ENCODE results near the gene NRAP. TPM values are rescaled to one million over a fixed set of nuclear protein-coding genes. Genes with fewer than 3 reads are reported as not detected.

The NRAP gene
- total and polyA plus RNA-seq, 2 donors (not counting 3 experiments of a cell fraction or from before 2014, with no cell fraction given) = not detected

DNA sequence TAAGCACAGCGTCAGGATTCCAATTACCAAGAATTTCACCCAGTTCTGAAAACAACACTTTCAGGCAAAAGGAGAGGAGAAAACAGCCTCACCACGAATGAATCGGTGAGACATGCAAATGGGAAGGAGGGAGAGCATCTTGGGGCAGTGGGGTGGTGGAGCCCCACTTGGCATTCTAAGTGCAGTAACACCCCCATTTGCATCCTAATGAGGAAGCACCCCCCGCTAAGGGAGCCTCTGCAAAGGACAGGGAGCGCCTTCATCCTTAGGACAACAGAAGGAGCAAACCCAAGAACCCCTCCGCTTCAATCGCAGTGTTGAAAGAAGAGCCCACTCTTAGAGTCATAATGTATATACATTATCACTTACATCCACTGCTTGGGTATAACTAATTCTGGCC, 46.8 kb downstream of the NRAP start:
- peaks cover 2 to 19% of the 10 kb centered on the region in 2 experiments for H3K27me3 ChIP-seq (ENCODE audit: control insufficient read depth in 2 of 2, insufficient read depth in 2 of 2, low read length in 2 of 2)
- BruUV-seq (replicated peaks) = no TSS peak
- FAIRE-seq = no peak

DNA sequence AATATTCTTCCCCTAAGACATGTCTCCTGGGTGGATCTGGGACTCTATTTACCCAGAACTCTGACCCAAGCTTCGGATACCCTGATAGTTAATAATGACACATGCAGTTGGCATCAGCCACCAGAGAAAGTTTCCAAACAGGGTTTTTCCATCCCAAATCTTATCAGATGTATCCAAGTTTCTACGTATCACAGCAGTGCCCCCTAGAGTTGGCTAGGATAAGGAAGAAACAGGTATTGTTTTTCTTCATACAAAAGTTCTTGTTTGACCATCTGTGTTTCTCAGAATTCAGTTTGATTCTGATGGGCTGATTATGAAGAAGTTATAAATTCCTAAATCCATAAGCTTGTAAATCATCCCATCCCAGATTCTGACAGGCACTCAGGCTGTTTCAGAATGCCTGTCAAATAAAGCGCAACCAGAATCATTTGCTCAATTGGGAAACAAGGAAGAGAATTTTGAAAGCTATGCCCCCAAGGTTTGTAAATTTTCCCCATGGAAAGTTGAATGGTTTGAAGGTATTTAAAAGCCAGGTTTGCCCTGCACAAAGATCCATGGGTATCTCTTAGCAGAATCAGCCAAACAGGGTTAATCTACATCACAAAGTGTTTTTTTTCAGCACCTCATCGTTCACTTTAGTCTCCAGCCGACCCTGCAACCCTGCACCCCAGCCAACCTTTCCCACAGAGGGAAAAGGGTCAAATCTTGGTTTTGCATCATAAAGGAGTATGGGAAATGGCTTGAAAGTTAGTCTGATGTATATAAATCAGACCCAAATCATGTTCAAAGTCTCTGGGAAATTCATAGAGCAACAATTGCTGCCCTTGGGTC, 47.4 kb downstream of the NRAP start:
- Histone ChIP-seq H3K36me3 (ENCODE audit: control insufficient read depth in 2 of 2, extremely low read depth in 1 of 2, insufficient read depth in 2 of 2, low read length in 2 of 2) (no peaks in the 10 kb centered on the region), H2AFZ (ENCODE audit: low read depth, low read length) (no peak overlapping the region), H3K4me2 (ENCODE audit: insufficient read depth, low read length) (no peak overlapping the region), H3K4me1 (ENCODE audit: control insufficient read depth, extremely low read depth, insufficient read depth, low read length) (no peaks in the 10 kb centered on the region), H3K9me1 (replicated peaks; ENCODE audit: control insufficient read depth, extremely low read depth, insufficient read depth, low read length) (no peaks in the 10 kb centered on the region), H3K9ac (replicated peaks; ENCODE audit: extremely low read depth, insufficient read depth, low read length) (no peak overlapping the region), H3K4me3 (replicated peaks in 1 of 3; ENCODE audit: insufficient read depth in 1 of 3, low read depth in 1 of 3, low read length in 3 of 3) (no peak overlapping the region), H3K27ac (ENCODE audit: insufficient read depth, low read depth, low read length) (no peak overlapping the region), H3K79me2 (ENCODE audit: control insufficient read depth, insufficient read depth, low read length) (no peaks in the 10 kb centered on the region), H3K27me3 (ENCODE audit: control insufficient read depth in 2 of 2, insufficient read depth in 2 of 2, low read length in 2 of 2) (peaks cover 2 to 19% of the 10 kb centered on the region in 2 experiments), H4K20me1 (replicated peaks; ENCODE audit: control insufficient read depth, extremely low read depth, insufficient read depth, low read length) (no peaks in the 10 kb centered on the region), H3K9me3 (replicated peaks; ENCODE audit: control insufficient read depth, insufficient read depth, low read length) (no peaks in the 10 kb centered on the region)
- FAIRE-seq (no peak), DNase-seq (ENCODE audit: low read depth, low spot score) (peak; percentile 10)
- ChIA-PET CTCF (no interaction called here), POLR2A (no interaction called here)
- no TSS peak for BruUV-seq (replicated peaks)
- intact Hi-C loops (cut with micrococcal nuclease) (no loop called here), dilution Hi-C loops (cut with MboI; ENCODE audit: extremely low pct_ligation_motif_present, low sequenced_read_pairs) (no loop called here)
- TF ChIP-seq MYC (IDR thresholded peaks at IDR 0.05; ENCODE audit: low read depth, low read length) = no peak
- TF ChIP-seq GATA2 (IDR thresholded peaks at IDR 0.05; ENCODE audit: insufficient read depth, insufficient read length, low read depth, low read length) = peak; percentile 27
- TF ChIP-seq, protein P1, sequence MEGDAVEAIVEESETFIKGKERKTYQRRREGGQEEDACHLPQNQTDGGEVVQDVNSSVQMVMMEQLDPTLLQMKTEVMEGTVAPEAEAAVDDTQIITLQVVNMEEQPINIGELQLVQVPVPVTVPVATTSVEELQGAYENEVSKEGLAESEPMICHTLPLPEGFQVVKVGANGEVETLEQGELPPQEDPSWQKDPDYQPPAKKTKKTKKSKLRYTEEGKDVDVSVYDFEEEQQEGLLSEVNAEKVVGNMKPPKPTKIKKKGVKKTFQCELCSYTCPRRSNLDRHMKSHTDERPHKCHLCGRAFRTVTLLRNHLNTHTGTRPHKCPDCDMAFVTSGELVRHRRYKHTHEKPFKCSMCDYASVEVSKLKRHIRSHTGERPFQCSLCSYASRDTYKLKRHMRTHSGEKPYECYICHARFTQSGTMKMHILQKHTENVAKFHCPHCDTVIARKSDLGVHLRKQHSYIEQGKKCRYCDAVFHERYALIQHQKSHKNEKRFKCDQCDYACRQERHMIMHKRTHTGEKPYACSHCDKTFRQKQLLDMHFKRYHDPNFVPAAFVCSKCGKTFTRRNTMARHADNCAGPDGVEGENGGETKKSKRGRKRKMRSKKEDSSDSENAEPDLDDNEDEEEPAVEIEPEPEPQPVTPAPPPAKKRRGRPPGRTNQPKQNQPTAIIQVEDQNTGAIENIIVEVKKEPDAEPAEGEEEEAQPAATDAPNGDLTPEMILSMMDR (IDR thresholded peaks at IDR 0.05; ENCODE audit: extremely low read depth in 1 of 2, insufficient read depth in 1 of 2, low read depth in 1 of 2, low read length in 2 of 2) = peak; percentile 29 to 39

More for the DNA sequence above, 46.8 kb downstream of the NRAP start:
- H3K9me3 ChIP-seq (replicated peaks; ENCODE audit: control insufficient read depth, insufficient read depth, low read length) = no peaks in the 10 kb centered on the region
- no peaks in the 10 kb centered on the region for H3K9me1 ChIP-seq (replicated peaks; ENCODE audit: control insufficient read depth, extremely low read depth, insufficient read depth, low read length)
- DNase-seq (ENCODE audit: low read depth, low spot score) = no peak
- H3K4me2 ChIP-seq (ENCODE audit: insufficient read depth, low read length) = no peak overlapping the region
- POLR2A ChIA-PET = no interaction called here
- H3K36me3 ChIP-seq (ENCODE audit: control insufficient read depth in 2 of 2, extremely low read depth in 1 of 2, insufficient read depth in 2 of 2, low read length in 2 of 2) = no peaks in the 10 kb centered on the region
- dilution Hi-C loops (cut with MboI; ENCODE audit: extremely low pct_ligation_motif_present, low sequenced_read_pairs) (no loop called here), intact Hi-C loops (cut with micrococcal nuclease) (no loop called here)
- no peak overlapping the region for H2AFZ ChIP-seq (ENCODE audit: low read depth, low read length)
- no peaks in the 10 kb centered on the region for H3K79me2 ChIP-seq (ENCODE audit: control insufficient read depth, insufficient read depth, low read length)
- TF ChIP-seq MYC (IDR thresholded peaks at IDR 0.05; ENCODE audit: low read depth, low read length) (no peak), FOS (IDR thresholded peaks at IDR 0.05; ENCODE audit: borderline replicate concordance, insufficient read depth, low read length) (no peak), JUN (IDR thresholded peaks at IDR 0.05; ENCODE audit: borderline replicate concordance, insufficient read depth, insufficient read length, low read depth) (no peak)
- TF ChIP-seq, protein P1 (IDR thresholded peaks at IDR 0.05; ENCODE audit: extremely low read depth in 1 of 2, insufficient read depth in 1 of 2, low read depth in 1 of 2, low read length in 2 of 2) = no peak
- CTCF ChIA-PET = no interaction called here
- H4K20me1 ChIP-seq (replicated peaks; ENCODE audit: control insufficient read depth, extremely low read depth, insufficient read depth, low read length) = no peaks in the 10 kb centered on the region
- no peak overlapping the region for H3K4me3 ChIP-seq (replicated peaks in 1 of 3; ENCODE audit: insufficient read depth in 1 of 3, low read depth in 1 of 3, low read length in 3 of 3)
- no peak overlapping the region for H3K27ac ChIP-seq (ENCODE audit: insufficient read depth, low read depth, low read length)
- H3K4me1 ChIP-seq (ENCODE audit: control insufficient read depth, extremely low read depth, insufficient read depth, low read length) = no peaks in the 10 kb centered on the region
- H3K9ac ChIP-seq (replicated peaks; ENCODE audit: extremely low read depth, insufficient read depth, low read length) = no peak overlapping the region

Data from endothelial cell of umbilical vein (primary cell).